Epithelial cell of prostate (primary cell): ENCODE measurements around the gene GOLGA6C.
"Not testable (repeated sequence)": the region's sequence is repeated elsewhere in the genome, so short reads cannot be mapped to it uniquely, and the experiment has no call there.

Experiments
- DNase-seq: peaks from one replicate; pipeline ENCODE4 v3.0.0-alpha.2; 2011; ENCODE audit warnings: low read depth, low spot score
- H3K27ac ChIP-seq: fragments of 450-650 bp; 2 replicates; pipeline ENCODE4 v1.5.1; 2017; ENCODE audit warnings: mild to moderate bottlenecking

Gene GOLGA6C

DNA sequence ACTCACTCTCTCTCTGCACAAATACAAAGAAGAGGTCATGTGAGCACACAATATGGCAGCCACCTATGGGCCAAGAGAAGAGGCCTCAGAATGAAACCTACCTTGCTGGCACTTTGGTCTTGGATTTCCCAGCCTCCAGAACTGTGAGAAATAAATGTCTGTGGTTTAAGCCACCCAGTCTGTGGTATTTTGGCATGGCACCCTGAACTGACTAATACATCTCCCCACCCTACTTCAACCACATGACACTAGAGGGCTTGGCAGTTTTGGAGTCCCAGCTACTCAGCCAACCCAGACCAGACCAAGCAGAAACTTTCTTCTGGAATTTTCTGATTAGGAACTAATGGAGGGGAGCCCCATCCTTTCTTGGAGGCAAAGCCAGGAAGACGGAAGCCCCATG lies 54.4 kb downstream of the GOLGA6C start:
- peak overlapping the region; percentile 69 for H3K27ac ChIP-seq

DNA sequence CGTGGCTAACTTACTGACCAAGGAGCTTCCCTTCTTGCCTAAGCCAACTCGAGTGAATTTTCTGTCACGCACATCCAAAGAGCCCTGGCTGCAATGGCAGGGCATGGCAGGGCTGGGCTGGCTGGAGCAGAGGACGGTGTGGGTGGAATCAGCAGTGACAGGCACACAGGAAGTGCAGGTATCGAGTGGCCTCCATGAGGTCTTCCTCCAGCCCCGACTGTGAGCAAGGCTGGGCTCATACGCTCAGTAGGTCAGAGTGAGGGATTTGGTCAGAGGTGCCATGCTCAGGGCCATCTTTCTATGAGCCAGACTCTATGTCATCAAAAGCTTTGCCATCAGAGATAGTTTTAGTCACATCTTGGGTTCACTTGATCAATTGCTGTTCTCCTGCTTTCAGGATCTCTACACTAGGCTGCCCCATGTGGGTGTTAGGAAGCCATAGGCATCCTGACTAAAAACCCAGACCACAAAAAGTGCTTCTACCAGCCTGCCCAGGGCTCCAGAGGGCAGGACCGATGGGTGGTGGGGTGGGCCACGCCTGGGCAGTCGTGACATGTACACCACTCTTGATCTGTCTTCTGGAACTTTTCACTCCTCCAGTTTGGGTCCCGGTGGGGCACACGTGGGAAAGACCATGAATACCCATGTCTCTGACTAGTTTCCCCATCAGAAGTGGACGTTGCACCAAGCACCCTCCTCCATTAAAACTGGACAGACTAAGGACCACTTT lies 55.1 kb downstream of the GOLGA6C start:
- no peak for DNase-seq
- H3K27ac ChIP-seq, result peak overlapping the region; percentile 69

More for the DNA sequence above, 54.4 kb downstream of the GOLGA6C start:
- peak; percentile 41 for DNase-seq

DNA sequence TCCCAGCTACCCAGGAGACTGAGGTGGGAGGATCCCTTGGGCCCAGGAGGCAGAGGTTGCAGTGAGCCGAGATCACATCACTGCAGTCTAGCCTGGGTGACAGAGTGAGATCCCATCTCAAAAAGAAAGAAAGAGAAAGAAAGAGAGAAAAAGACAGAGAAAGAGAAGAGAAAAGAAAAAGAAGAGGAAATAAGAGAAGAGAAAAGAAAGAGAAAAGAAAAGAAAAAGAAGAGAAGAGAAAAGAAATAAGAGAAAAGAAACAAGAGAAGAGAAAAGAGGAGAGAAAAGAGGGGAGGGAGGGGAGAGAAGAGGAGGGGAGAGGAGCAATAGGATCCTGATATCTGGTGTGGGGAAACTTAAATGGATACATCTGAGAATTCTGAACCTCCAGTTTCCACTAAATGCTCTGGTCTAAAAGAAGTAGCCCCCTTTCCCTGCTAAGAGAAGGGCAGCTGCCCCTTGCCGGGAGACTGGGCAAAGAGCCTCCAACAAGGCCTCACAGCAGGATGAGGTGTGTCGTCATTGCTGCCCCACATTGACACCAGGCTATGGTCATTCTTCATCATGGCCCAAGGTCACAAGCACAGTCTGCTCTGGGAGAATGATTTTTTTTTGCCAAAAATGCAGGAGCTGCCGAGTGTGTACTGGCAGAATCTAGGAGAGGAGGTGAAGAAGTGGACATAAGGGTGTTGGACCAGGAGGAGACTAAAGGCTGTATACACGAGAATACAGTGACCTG lies 56.6 kb downstream of the GOLGA6C start:
- no peak for DNase-seq
- no peak overlapping the region for H3K27ac ChIP-seq

DNA sequence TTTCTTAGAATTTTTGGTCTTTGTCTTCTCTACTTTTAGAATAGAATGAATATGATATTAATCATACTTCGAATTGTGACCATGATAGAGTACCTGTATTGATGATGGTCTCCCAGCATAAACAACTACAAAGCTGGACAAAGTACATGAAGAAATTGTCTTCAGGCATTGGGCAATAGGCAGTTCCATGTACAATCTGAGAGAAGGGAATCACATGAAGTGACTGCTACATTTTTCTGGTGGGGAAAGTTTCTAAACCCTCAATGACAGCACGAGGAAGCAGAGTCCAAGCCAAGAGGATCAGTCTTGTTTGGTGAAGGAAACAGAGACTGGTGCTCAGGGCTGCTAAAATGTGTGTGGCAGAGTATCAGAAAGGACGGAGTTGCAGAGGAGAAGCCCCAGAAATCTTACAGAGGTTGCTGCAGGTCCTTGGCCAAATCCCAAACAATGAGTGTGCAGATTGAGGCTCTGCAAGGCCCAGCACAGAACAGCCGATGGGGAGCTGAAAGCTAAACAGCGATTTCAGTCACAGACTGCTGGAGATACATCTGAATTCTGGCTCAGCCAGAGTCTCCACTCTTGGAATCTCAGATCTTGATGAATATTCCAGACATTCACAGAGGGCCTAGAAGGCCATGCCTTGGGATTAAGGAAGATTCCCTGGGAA lies 61.2 kb downstream of the GOLGA6C start:
- not testable (repeated sequence) for DNase-seq, H3K27ac ChIP-seq
